ENCODE measurements around the gene NR3C1. TPM values are rescaled to one million over a fixed set of nuclear protein-coding genes. Genes with fewer than 3 reads are reported as not detected.
A peak's percentile ranks its signal among the peaks of the same experiment; 100 is the strongest.

Gene NR3C1
- polyA plus RNA-seq: 100 to 1,000 TPM in 1 of 3 donors, 10 to 100 TPM in 2; 87.3 to 142 (median 92.6) TPM

GRCh38 chr5:143403593-143404415 is at the start of gene NR3C1:
Gene NR3C1, minus strand, starts transcription at chr5:143403686. Its CDS starts 2,847 bp downstream, at chr5:143400839.
- Mint-ChIP-seq H3K9me3 (no peaks in the 10 kb centered on the region), H3K27me3 (ENCODE audit: low read depth in 3 of 3) (peaks cover 14 to 32% (median 20%) of the 10 kb centered on the region in 3 donors), H3K4me1 (peaks cover 46 to 58% of the 10 kb centered on the region in 2 donors), H3K36me3 (peaks cover 15 to 20% (median 19%) of the 10 kb centered on the region in 3 donors), H3K4me3 (peak within 1 kb of the TSS; percentile 95 to 98 (median 97)), H3K27ac (peak within 1 kb of the TSS; percentile 98 to 100 (median 98))
- DNase-seq: peak; percentile 88 to 92 (median 91)

DNA sequence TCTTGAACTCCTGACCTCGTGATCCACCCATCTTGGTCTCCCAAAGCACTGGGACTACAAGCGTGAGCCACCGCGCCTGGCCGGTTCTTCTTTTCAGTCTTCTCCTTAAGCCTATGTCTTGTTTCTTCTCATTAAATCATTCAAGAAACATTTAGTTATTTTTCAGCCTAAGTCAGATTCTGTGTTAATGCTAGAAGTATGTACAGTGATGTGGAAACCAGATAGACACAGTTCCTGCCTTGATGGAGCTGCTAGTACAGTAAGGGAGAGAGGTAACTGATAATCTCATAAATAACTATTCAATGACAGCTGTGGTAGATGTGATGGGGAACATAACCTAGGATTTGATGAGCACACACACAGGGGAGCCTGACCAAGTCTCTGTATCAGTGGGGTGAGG is 46.3 kb upstream of the NR3C1 start:
- H3K36me3 Mint-ChIP-seq: peaks cover 0 to 4% (median 0%) of the 10 kb centered on the region in 3 donors
- no peak overlapping the region for H3K27ac Mint-ChIP-seq

GRCh38 chr5:143448518-143448917 is 45.0 kb upstream of the NR3C1 start:
- peaks cover 0 to 4% (median 0%) of the 10 kb centered on the region in 3 donors for H3K36me3 Mint-ChIP-seq
- H3K27ac Mint-ChIP-seq: no peak overlapping the region
- DNase-seq: no peak
- H3K27me3 Mint-ChIP-seq (ENCODE audit: low read depth in 3 of 3): peaks cover 0 to 1% (median under 1%) of the 10 kb centered on the region in 3 donors
- no peak overlapping the region for H3K4me3 Mint-ChIP-seq
- H3K9me3 Mint-ChIP-seq: no peaks in the 10 kb centered on the region
- no peaks in the 10 kb centered on the region for H3K4me1 Mint-ChIP-seq

More for the DNA sequence above, 46.3 kb upstream of the NR3C1 start:
- Mint-ChIP-seq H3K27me3 (ENCODE audit: low read depth in 3 of 3) (peaks cover 0 to 2% (median 1%) of the 10 kb centered on the region in 3 donors), H3K4me3 (no peak overlapping the region), H3K9me3 (no peaks in the 10 kb centered on the region), H3K4me1 (no peaks in the 10 kb centered on the region)
- DNase-seq: no peak

DNA sequence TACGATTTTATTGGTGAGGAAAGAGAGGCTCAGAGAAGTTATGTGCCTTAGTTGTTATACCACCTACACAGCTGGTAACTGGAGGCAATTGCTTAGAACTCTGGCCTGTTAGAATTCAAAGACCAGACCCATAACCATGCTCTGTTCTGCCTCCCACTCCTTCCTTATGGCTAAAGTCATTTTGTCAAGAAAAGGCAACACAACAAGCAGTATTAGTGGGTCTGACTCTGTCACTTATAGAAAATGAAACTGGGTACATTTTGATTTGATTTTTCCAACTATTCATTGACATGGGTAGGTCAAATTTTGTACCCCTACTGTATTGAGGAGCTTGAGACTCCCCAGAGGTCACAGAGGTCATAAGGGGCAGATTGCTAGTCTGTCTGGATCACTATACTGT is 44.5 kb upstream of the NR3C1 start:
- Mint-ChIP-seq H3K27ac (no peak overlapping the region), H3K27me3 (ENCODE audit: low read depth in 3 of 3) (peaks cover 0 to 1% (median 0%) of the 10 kb centered on the region in 3 donors), H3K36me3 (peaks cover 0 to 4% (median 0%) of the 10 kb centered on the region in 3 donors), H3K9me3 (no peaks in the 10 kb centered on the region), H3K4me1 (no peaks in the 10 kb centered on the region), H3K4me3 (no peak overlapping the region)
- no peak for DNase-seq

- H3K4me3 Mint-ChIP-seq: no peak overlapping the region
- DNase-seq: no peak
- H3K36me3 Mint-ChIP-seq: no peaks in the 10 kb centered on the region
- H3K4me1 Mint-ChIP-seq: no peaks in the 10 kb centered on the region
- no peaks in the 10 kb centered on the region for H3K9me3 Mint-ChIP-seq
- H3K27ac Mint-ChIP-seq: no peak overlapping the region
- peaks cover 0 to 1% (median 0%) of the 10 kb centered on the region in 3 donors for H3K27me3 Mint-ChIP-seq (ENCODE audit: low read depth in 3 of 3)
Measured at GRCh38 chr5:143446535-143447226, 43.2 kb upstream of the NR3C1 start.

DNA sequence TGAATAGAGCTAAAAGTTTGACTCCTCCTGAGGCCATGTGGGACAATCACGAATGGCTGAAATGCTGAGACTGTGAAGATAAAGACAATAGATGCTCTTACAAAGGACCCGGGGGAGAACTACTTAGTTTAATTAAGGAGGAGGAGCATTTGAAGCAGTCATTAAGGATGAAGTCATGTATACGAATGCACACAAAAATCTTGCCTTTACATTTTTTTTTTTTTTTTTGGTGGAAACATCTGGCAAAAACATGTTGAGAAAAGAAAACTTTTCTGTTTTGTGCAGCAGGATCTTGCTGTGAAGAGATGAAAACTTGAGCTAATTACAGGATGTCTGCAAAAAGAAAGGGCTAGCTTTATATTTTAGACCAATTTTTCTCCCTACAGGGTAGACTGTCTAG is 42.3 kb upstream of the NR3C1 start:
- Mint-ChIP-seq H3K27me3 (ENCODE audit: low read depth in 3 of 3) (no peaks in the 10 kb centered on the region), H3K27ac (no peak overlapping the region), H3K36me3 (no peaks in the 10 kb centered on the region), H3K4me3 (no peak overlapping the region), H3K4me1 (no peaks in the 10 kb centered on the region), H3K9me3 (no peaks in the 10 kb centered on the region)
- DNase-seq: no peak

- H3K4me1 Mint-ChIP-seq: no peaks in the 10 kb centered on the region
- no peak overlapping the region for H3K27ac Mint-ChIP-seq
- no peaks in the 10 kb centered on the region for H3K9me3 Mint-ChIP-seq
- no peak overlapping the region for H3K4me3 Mint-ChIP-seq
- H3K27me3 Mint-ChIP-seq (ENCODE audit: low read depth in 3 of 3): no peaks in the 10 kb centered on the region
- no peak for DNase-seq
- H3K36me3 Mint-ChIP-seq: no peaks in the 10 kb centered on the region
Measured at GRCh38 chr5:143443330-143443729, 39.8 kb upstream of the NR3C1 start.

GRCh38 chr5:143442385-143442784 is 38.9 kb upstream of the NR3C1 start:
- H3K27me3 Mint-ChIP-seq (ENCODE audit: low read depth in 3 of 3): peaks cover 2% of the 10 kb centered on the region in 3 donors
- H3K9me3 Mint-ChIP-seq: no peaks in the 10 kb centered on the region
- no peak for DNase-seq

DNA sequence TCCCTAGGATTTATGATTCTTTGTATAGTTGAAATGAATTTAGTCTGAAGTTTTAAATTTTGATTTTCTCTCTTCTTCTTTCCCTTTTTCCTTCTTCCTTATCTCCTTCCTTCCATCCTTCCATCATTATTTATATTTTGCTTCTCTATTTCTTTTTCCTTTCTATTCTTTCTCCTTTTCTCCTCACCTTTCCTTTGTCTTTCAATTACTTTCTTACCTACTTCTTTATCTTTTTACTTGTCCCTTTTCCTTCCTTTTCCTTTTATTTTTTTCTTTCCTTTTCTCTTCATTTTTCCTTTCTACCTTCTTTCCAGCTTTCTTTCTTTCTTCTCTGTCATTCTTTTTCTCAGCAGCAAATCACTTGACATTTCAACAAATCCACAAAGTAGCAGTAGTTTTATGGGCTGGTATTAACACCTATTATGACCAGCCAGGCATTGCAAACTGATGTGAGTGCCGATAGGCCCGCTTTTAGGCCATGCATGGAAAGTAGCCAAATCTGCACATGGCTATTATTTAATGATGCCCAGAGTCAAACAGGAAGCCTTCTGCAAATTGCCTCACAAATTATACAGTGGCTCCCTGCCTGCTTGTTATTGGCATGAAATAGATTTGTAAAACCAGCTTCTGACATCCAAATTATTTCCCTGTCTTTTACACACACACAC is 37.1 kb upstream of the NR3C1 start:
- Mint-ChIP-seq H3K9me3 (no peaks in the 10 kb centered on the region), H3K4me3 (no peak overlapping the region), H3K27ac (no peak overlapping the region), H3K36me3 (no peaks in the 10 kb centered on the region), H3K27me3 (ENCODE audit: low read depth in 3 of 3) (peaks cover 2 to 6% (median 3%) of the 10 kb centered on the region in 3 donors), H3K4me1 (peaks cover 4 to 5% of the 10 kb centered on the region in 2 donors)
- no peak for DNase-seq

More at GRCh38 chr5:143442385-143442784, 38.9 kb upstream of the NR3C1 start:
- H3K36me3 Mint-ChIP-seq: no peaks in the 10 kb centered on the region
- no peak overlapping the region for H3K4me3 Mint-ChIP-seq
- H3K27ac Mint-ChIP-seq: no peak overlapping the region
- H3K4me1 Mint-ChIP-seq: no peaks in the 10 kb centered on the region

DNA sequence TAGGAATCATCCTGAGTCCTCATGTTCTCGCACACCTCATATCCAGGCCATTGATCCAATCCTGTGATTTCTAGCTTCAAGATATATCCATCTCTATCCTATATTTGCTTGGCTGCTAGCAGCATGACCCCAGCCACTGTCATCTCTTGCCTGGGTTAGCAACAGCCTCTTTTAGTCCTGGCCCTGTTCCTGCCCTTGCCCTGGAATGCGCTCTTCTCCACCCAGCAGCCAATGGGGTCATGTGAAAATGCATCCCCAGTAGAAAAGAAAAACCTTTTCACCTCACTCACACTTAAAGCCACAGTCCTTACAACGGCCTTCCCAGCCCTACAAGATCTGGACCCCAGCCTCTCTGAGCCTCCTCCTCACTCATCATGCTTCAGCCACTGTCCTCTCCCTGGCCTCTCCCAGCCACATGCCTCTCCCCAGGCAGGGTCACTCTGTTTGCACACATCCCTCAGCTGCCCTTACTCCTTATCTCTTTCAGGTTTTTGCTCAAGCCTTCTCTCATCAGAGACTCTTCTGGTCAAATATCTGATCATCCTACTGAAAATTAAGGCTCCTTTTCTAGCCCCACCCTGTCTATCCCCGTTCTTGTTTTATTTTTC is 34.3 kb upstream of the NR3C1 start:
- DNase-seq: no peak
- Mint-ChIP-seq H3K4me3 (no peak overlapping the region), H3K27me3 (ENCODE audit: low read depth in 3 of 3) (peaks cover 2 to 7% (median 3%) of the 10 kb centered on the region in 3 donors), H3K27ac (peak overlapping the region in 1 of 6 donors; percentile 29), H3K9me3 (no peaks in the 10 kb centered on the region), H3K4me1 (peaks cover 18 to 21% of the 10 kb centered on the region in 2 donors), H3K36me3 (no peaks in the 10 kb centered on the region)

DNA sequence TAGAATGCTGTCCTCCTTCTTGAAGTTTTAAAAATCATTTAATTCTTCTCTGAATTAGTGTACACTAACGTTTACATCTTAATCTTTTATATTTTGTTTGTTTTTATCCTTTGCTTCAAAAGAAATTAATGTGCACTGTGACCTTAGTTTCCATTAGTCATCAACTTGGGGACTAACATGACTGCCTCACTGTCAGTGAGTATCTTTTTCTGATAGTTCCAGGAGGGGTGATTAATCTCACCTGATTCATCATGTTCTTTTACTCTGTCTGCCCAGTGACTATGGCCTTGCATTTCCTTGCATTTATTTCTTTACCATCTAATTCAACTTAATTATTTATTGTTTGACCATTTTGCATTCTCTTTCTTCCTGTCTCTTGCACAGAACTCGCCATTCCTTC is 33.4 kb upstream of the NR3C1 start:
- H3K4me3 Mint-ChIP-seq: peak overlapping the region in 1 of 5 donors; percentile 3

DNA sequence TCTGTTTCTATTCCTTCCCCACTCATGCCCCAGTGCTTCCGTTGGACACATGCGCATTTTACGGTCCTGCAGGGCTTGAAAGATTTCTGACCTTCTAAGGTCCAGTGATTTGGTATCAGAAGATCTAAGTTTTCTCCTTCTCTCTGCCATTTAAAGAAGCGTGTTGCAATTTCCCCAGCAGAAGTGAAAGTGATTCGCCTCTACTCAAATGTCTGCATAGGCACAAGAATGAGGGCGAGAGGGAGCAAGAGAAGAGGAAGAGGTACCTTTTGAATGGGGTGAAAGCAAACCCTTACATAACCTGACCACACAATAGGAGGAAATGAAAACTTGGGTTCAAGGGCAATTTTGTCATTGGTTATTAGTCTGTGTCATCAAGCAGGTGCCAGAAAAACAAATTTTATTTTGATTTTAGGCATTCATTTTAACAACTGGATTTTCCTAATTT is 31.7 kb upstream of the NR3C1 start:
- peak overlapping the region; percentile 1 to 82 (median 73) for H3K27ac Mint-ChIP-seq
- H3K9me3 Mint-ChIP-seq: no peaks in the 10 kb centered on the region
- no peaks in the 10 kb centered on the region for H3K36me3 Mint-ChIP-seq
- H3K4me1 Mint-ChIP-seq: peaks cover 18 to 21% of the 10 kb centered on the region in 2 donors
- peaks cover 3 to 7% (median 3%) of the 10 kb centered on the region in 3 donors for H3K27me3 Mint-ChIP-seq (ENCODE audit: low read depth in 3 of 3)
- peak overlapping the region; percentile 82 to 92 (median 85) for H3K4me3 Mint-ChIP-seq
- DNase-seq: peak; percentile 24 to 40 (median 26)

More for the DNA sequence above, 33.4 kb upstream of the NR3C1 start:
- Mint-ChIP-seq H3K9me3 (no peaks in the 10 kb centered on the region), H3K27me3 (ENCODE audit: low read depth in 3 of 3) (peaks cover 3 to 7% (median 3%) of the 10 kb centered on the region in 3 donors), H3K36me3 (no peaks in the 10 kb centered on the region), H3K27ac (no peak overlapping the region), H3K4me1 (peaks cover 18 to 21% of the 10 kb centered on the region in 2 donors)
- DNase-seq: no peak

Measured in immature natural killer cell (primary cell).